Ishikawa (cell line): Measurements from ENCODE around the gene TEX14.

Experiments used
- CEBPB ChIP-seq: IDR thresholded peaks from 2 replicates; pipeline ENCODE4 v1.6.1; 2012
- CREB1 ChIP-seq: IDR thresholded peaks from 2 replicates; pipeline ENCODE4 v1.6.1; 2012; ENCODE audit warnings: low read depth
- EGR1 ChIP-seq: IDR thresholded peaks from 2 replicates; pipeline ENCODE4 v1.6.1; 2012
- EP300 ChIP-seq: IDR thresholded peaks from 2 replicates; pipeline ENCODE4 v1.6.1; 2012; ENCODE audit warnings: borderline replicate concordance
- FOXM1 ChIP-seq: IDR thresholded peaks from 2 replicates; pipeline ENCODE4 v1.6.1; 2012; ENCODE audit warnings: low read depth, borderline replicate concordance
- NFIC ChIP-seq: IDR thresholded peaks from 2 replicates; pipeline ENCODE4 v1.6.1; 2012
- TAF1 ChIP-seq: IDR thresholded peaks from 2 replicates; pipeline ENCODE4 v1.6.1; 2012; ENCODE audit warnings: low read depth, mild to moderate bottlenecking
- TCF12 ChIP-seq: IDR thresholded peaks from 2 replicates; pipeline ENCODE4 v1.6.1; 2012; ENCODE audit warnings: low read depth
- YY1 ChIP-seq: IDR thresholded peaks from 2 replicates; pipeline ENCODE4 v1.6.1; 2012; ENCODE audit warnings: low read depth
- TF ChIP-seq, protein P1 (sequence below): IDR thresholded peaks from 2 replicates; pipeline ENCODE4 v1.6.1; 2012
- TF ChIP-seq, protein P2 (sequence below): IDR thresholded peaks from 2 replicates; pipeline ENCODE4 v1.6.1; 2012

DNA sequence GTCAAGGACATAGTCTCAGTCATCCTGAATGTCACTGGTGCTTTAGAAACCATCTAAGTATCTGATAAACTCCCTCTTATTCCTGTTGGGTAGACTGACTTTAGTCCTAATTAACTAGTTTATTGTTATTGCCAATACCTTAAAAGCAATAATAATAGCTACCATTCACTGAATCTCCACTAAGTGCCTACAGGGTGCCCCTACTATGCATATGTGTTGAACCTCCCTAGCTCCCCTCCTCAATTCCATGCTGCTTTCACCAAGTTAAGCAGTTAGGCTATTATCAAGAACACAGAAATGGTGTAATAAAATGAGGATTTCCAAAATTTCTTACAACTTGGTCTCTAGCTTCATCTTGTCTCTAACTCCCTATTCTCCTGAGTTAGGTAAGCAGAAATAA, 89.9 kb downstream of the TEX14 start:
- no peak for TF ChIP-seq EP300
- no peak for TF ChIP-seq CREB1
- no peak for TF ChIP-seq EGR1
- no peak for TF ChIP-seq FOXM1
- TF ChIP-seq, protein P1, sequence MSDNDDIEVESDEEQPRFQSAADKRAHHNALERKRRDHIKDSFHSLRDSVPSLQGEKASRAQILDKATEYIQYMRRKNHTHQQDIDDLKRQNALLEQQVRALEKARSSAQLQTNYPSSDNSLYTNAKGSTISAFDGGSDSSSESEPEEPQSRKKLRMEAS = no peak
- no peak for TF ChIP-seq NFIC
- no peak for TF ChIP-seq YY1
- no peak for TF ChIP-seq TAF1
- TF ChIP-seq TCF12 = no peak
- TF ChIP-seq CEBPB = no peak
- TF ChIP-seq, protein P2, sequence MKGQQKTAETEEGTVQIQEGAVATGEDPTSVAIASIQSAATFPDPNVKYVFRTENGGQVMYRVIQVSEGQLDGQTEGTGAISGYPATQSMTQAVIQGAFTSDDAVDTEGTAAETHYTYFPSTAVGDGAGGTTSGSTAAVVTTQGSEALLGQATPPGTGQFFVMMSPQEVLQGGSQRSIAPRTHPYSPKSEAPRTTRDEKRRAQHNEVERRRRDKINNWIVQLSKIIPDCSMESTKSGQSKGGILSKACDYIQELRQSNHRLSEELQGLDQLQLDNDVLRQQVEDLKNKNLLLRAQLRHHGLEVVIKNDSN = no peak
